NOMO-1 treated with dmso at 0.1 percent for 144 hours (cell line): Measurements from ENCODE around the gene CUL2.

ENCODE experiments used
- DNase-seq: peaks from one replicate; lab custom pipeline; 2025; ENCODE audit not compliant: unreplicated experiment; lab: John Stamatoyannopoulos, UW

The CUL2 gene

GRCh38 chr10:35090162-35090954 lies at the start of gene CUL2:
Gene CUL2 (minus strand): TSS chr10:35090341. CDS start chr10:35071317, 19,024 bp downstream.
- peak; percentile 95 for DNase-seq

GRCh38 chr10:35136263-35136815 lies 46.2 kb upstream of the CUL2 start:
- DNase-seq = no peak

GRCh38 chr10:35135861-35136260 lies 45.7 kb upstream of the CUL2 start:
- DNase-seq = no peak

GRCh38 chr10:35133586-35133985 lies 43.4 kb upstream of the CUL2 start:
- no peak for DNase-seq

- DNase-seq = no peak
Measured at GRCh38 chr10:35132727-35133126, 42.6 kb upstream of the CUL2 start.

GRCh38 chr10:35130663-35131062 lies 40.5 kb upstream of the CUL2 start:
- no peak for DNase-seq

- no peak for DNase-seq
Measured at GRCh38 chr10:35129185-35129674, 39.1 kb upstream of the CUL2 start.

- no peak for DNase-seq
Measured at GRCh38 chr10:35127289-35127891, 37.2 kb upstream of the CUL2 start.

GRCh38 chr10:35126530-35127288 lies 36.6 kb upstream of the CUL2 start, which contains the start of gene CREM:
Gene CREM (plus strand): TSS chr10:35126846. CDS start chr10:35137836, 10,990 bp downstream.
- peak; percentile 93 for DNase-seq

- no peak for DNase-seq
Measured at GRCh38 chr10:35126062-35126529, 36.0 kb upstream of the CUL2 start.

GRCh38 chr10:35124540-35124939 lies 34.4 kb upstream of the CUL2 start:
- DNase-seq = no peak

- no peak for DNase-seq
Measured at GRCh38 chr10:35119378-35119777, 29.2 kb upstream of the CUL2 start.

GRCh38 chr10:35112571-35112970 lies 22.4 kb upstream of the CUL2 start:
- no peak for DNase-seq

- DNase-seq = no peak
Measured at GRCh38 chr10:35103882-35104281, 13.7 kb upstream of the CUL2 start.

GRCh38 chr10:35097510-35097909 lies 7.4 kb upstream of the CUL2 start:
- DNase-seq = no peak

GRCh38 chr10:35096312-35096711 lies 6.2 kb upstream of the CUL2 start:
- no peak for DNase-seq

- no peak for DNase-seq
Measured at GRCh38 chr10:35092851-35093250, 2.7 kb upstream of the CUL2 start.

- DNase-seq = no peak
Measured at GRCh38 chr10:35091994-35092790, 2.1 kb upstream of the CUL2 start.

GRCh38 chr10:35089611-35090161 lies 455 bp downstream of the CUL2 start:
- DNase-seq = no peak

GRCh38 chr10:35083242-35083641 lies 6.9 kb downstream of the CUL2 start:
- no peak for DNase-seq
